ENCODE data around the gene RPTOR. TPM values are rescaled to one million over a fixed set of nuclear protein-coding genes. Genes with fewer than 3 reads are reported as not detected.

RPTOR gene
- polyA plus RNA-seq, 1 donor from 2014 or later, result 9.9 TPM

DNA sequence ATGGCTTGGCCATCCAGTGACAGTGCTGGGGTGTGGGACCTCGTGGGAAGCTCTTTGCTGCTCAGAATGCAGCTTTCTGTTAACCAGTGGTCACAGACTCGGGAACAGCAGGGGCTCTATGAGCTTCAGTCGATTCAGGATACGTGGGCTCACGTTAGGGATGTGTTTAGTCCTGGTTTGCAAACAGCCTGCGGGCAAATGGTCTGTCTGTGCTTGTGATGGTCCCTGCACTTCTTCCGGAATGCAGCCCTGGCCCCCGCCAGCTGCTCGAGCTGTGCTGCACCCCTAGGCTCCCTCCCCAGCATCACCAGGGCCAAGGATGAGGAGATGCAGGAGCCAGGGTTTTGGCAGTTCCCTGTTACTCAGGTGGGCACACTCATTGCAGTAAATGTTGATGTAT is 274.2 kb downstream of the RPTOR start:
- no peaks in the 10 kb centered on the region for H3K27me3 Mint-ChIP-seq
- peaks cover 4% of the 10 kb centered on the region for H3K36me3 Mint-ChIP-seq
- H3K27ac Mint-ChIP-seq, result no peak overlapping the region
- H3K9me3 Mint-ChIP-seq, result no peaks in the 10 kb centered on the region
- H3K4me3 Mint-ChIP-seq, result no peak overlapping the region
- peaks cover 0 to 4% (median 2%) of the 10 kb centered on the region in 3 donors for H3K4me1 Mint-ChIP-seq

DNA sequence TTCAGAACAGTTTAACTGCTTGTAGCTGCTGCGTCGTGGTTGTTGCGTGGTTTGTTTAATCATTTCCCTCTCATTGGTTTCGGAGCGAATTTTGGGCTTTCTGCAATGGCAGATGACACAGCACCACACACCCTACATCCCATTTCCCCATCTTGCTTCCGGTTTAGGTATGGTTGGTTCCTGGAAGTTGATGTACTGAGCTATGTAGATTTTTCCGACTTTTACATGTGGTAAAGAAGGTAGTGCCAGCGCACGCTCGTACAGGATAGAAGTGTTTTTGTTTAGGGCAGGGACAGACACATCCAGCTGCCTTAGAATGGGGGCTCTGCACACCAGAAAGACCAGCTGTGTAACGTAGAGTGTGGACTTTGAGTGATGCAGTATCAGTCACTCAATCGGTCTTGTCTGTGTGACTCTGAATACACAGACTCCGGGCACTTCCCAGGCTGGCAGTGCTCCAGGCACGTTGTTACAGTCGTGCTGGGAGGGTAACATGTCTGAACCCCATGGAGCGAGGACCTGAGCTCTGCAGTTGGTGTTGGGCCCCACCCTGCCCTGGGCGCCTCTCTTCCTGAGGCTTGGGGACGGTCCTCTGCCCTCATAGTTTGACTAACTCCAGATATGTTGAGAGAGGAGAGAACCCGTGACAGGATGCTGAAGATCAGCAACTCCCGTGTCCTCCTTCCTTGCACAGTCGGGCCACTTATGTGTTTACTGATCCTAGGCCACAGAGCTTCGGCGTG is 275.0 kb downstream of the RPTOR start:
- no peak overlapping the region for H3K4me3 Mint-ChIP-seq
- peaks cover 4% of the 10 kb centered on the region for H3K36me3 Mint-ChIP-seq
- peaks cover 0 to 4% (median 2%) of the 10 kb centered on the region in 3 donors for H3K4me1 Mint-ChIP-seq
- no peak overlapping the region for H3K27ac Mint-ChIP-seq
- no peaks in the 10 kb centered on the region for H3K9me3 Mint-ChIP-seq
- no peaks in the 10 kb centered on the region for H3K27me3 Mint-ChIP-seq

DNA sequence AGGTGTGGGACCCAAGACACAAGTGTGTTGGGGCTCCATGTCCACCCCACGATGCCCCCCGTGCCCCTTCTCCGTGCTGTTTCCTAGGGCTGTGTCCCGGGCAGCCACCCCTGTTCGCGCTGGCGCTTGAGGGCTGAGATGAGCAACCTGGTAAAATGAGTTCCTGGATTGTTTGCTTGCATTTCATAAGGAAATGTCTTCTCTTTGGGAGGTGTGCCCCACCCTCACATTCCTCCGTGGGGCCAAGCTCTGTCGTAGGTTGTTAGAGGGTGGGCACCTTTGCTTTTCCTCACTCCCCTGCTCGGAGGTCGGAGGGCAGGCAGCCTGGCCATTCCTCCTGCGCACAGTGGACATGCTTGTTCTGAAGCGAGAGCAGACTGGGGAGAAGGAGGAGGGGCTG is 275.7 kb downstream of the RPTOR start:
- no peaks in the 10 kb centered on the region for H3K9me3 Mint-ChIP-seq
- peak overlapping the region in 1 of 3 donors; percentile 19 for H3K27ac Mint-ChIP-seq
- H3K4me1 Mint-ChIP-seq, result peaks cover 0 to 4% (median 2%) of the 10 kb centered on the region in 3 donors
- H3K36me3 Mint-ChIP-seq, result peaks cover 5% of the 10 kb centered on the region
- H3K27me3 Mint-ChIP-seq, result no peaks in the 10 kb centered on the region
- no peak overlapping the region for H3K4me3 Mint-ChIP-seq

DNA sequence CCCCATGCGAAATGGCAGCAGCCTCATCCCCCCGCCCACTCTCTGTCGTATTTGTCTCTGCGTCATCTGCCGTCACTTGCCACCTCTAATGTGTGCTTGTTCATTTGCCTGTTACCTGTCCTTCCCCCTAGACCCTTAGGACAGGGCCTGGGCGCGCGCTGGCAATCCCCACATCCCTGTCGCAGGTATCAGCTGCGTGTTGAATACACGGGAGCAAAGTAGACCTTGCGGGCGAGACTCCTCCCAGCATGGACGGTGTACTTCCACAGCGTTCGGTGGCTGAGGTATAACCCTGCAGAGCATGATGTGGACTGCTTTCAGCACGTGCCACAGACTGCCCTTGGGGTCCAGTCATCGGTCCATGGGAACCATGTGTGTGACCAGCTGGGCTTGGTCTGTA is 276.9 kb downstream of the RPTOR start:
- H3K27ac Mint-ChIP-seq, result no peak overlapping the region
- H3K4me1 Mint-ChIP-seq, result peaks cover 0 to 4% (median 2%) of the 10 kb centered on the region in 3 donors
- peaks cover 5% of the 10 kb centered on the region for H3K36me3 Mint-ChIP-seq
- H3K27me3 Mint-ChIP-seq, result no peaks in the 10 kb centered on the region
- H3K4me3 Mint-ChIP-seq, result no peak overlapping the region
- H3K9me3 Mint-ChIP-seq, result no peaks in the 10 kb centered on the region

DNA sequence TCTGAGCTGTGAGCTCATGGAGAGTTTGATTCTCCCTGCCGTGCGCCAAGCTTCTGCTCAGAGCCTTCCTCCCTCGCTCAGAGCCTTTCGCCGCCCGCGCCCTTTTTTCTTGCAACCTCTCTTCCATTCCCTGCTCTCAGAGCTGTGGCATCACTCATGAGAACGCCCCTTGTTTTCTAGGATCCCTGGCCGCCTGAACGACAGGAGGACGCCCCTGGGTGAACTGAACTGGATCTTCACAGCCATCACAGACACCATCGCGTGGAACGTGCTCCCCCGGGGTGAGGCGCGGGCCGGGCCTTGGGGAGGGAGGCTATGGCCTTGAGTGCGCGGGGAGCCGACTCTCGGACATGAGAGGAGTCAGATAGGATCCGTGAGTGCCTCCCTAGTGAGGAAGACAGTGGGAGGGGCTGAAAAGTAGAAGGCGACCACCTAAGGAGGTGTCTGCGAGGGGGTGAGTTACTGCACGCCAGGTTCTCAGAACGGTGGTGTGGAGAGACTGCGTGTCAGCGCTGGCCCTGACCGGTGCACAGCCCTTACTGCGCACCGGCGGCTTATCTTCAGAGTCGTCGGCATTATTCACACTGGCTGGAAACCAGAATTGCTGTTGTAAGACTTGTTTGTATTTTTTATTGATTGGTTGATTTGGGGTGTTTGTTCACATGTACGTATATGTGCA is 277.5 kb downstream of the RPTOR start:
- Mint-ChIP-seq H3K36me3 (peaks cover 5% of the 10 kb centered on the region), H3K27me3 (no peaks in the 10 kb centered on the region), H3K4me3 (no peak overlapping the region), H3K27ac (no peak overlapping the region), H3K4me1 (peaks cover 0 to 4% (median 2%) of the 10 kb centered on the region in 3 donors), H3K9me3 (no peaks in the 10 kb centered on the region)

DNA sequence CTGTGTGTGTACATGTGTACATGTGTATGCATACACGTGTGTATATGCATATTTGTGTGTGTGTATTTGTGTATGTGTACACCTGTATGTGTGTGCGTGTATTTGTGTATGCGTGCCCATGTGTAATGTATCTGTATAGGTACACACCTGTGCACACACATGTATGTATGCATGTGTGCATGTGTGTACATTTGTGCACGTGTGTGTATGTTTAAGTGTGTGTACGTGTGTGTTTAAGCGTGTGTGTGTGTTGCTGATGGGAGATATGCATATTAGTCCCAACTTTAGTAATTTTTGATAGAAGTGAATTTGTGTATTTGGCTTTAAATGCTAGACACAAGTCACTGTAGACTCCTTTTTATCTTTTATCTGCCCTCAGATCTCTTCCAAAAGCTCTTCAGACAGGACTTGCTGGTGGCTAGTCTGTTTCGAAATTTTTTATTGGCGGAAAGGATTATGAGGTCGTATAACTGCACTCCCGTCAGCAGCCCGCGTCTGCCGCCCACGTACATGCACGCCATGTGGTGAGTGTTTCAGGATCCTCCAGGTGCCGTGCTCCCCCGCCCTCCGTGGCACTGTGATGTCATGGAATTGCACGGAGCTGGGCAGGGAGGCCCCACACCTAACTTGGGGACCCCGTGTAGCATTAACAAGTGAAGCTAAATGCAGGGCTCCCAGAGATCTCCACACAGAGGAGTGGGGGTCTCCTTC is 278.2 kb downstream of the RPTOR start:
- Mint-ChIP-seq H3K36me3 (peaks cover 6% of the 10 kb centered on the region), H3K27me3 (no peaks in the 10 kb centered on the region), H3K4me1 (peaks cover 0 to 7% (median 2%) of the 10 kb centered on the region in 3 donors), H3K9me3 (no peaks in the 10 kb centered on the region), H3K4me3 (no peak overlapping the region), H3K27ac (no peak overlapping the region)

DNA sequence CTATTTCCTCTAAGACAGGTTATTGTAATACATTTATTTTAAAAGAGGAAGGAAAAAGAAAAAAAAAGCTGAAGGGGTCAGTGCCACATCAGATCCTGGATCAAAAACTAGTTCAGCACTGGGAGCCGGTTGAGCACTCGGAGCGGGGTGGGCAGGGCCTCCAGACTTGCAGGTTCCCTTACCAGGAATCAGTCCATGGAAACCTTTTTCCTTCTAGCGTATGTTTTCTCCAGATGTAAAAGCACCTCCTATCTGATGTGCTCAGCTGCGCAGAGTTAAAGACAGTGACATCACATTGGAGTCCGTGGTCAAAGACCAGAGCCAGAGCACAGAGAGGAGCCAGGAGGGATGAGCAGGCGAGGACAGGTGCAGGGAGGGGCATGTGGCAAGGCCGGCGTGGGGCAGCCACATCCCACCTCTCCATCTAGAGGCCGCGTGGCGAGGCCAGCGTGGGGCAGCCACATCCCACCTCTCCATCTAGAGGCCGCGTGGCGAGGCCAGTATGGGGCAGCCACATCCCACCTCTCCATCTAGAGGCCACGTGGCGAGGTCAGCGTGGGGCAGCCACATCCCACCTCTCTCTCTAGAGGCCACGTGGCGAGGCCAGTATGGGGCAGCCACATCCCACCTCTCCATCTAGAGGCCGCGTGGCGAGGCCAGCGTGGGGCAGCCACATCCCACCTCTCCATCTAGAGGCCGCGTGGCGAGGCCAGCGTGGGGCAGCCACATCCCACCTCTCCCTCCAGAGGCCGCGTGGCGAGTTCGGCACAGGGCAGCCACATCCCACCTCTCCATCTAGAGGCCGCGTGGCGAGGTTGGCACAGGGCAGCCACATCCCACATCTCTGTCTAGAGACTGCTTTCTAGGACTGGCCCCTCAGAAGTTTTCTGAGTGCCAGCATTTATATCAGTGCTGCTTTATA is 280.2 kb downstream of the RPTOR start:
- H3K27me3 Mint-ChIP-seq, result no peaks in the 10 kb centered on the region
- no peaks in the 10 kb centered on the region for H3K9me3 Mint-ChIP-seq
- no peak overlapping the region for H3K4me3 Mint-ChIP-seq
- peaks cover 0 to 3% (median 0%) of the 10 kb centered on the region in 3 donors for H3K4me1 Mint-ChIP-seq
- H3K36me3 Mint-ChIP-seq, result peaks cover 6% of the 10 kb centered on the region
- H3K27ac Mint-ChIP-seq, result no peak overlapping the region

DNA sequence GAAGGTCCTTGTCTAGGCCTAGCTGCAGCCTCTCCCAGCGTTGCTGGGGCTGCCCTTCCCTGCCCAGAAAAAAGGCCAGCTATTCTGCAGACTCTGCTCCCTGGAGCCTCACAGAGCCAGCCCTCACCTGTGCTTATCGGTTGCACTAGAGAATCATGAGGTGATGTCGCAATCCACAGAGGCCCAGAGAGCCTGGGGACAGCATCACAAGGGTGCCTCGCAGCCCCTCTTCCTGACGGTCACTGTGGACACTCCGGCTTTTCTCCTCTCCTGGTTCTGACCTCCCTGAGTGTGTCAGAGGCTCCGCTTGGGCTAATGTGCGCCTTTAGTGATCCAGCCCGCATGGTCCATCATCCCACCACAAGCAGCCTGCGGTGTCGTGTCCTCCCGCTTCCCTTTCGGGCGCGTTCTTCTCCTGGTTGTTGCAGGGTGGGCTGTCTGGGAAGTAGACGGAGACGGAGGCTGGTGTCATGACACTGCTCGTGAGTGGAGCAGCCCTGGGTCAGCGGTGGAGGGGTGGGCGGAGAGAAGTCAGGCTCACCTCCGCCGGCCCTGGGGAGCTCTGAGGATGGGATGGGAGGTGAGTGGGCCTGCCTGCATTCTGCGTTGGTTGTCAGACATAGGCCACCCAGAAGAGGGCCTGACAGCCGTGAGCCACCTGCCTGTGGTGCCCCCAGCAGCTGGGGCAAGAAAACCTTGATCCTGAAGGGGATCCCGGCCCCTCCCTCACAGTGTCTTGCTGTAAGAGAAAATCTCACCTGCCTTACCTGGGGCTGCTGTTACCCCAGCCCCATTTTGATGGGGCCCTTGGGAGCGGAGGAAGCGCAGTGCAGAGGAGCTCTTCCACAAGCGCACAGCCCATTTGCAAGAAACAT is 281.1 kb downstream of the RPTOR start:
- Mint-ChIP-seq H3K27me3 (no peaks in the 10 kb centered on the region), H3K4me3 (no peak overlapping the region), H3K4me1 (peaks cover 0 to 3% (median 0%) of the 10 kb centered on the region in 3 donors), H3K27ac (no peak overlapping the region), H3K36me3 (peaks cover 4% of the 10 kb centered on the region), H3K9me3 (no peaks in the 10 kb centered on the region)

DNA sequence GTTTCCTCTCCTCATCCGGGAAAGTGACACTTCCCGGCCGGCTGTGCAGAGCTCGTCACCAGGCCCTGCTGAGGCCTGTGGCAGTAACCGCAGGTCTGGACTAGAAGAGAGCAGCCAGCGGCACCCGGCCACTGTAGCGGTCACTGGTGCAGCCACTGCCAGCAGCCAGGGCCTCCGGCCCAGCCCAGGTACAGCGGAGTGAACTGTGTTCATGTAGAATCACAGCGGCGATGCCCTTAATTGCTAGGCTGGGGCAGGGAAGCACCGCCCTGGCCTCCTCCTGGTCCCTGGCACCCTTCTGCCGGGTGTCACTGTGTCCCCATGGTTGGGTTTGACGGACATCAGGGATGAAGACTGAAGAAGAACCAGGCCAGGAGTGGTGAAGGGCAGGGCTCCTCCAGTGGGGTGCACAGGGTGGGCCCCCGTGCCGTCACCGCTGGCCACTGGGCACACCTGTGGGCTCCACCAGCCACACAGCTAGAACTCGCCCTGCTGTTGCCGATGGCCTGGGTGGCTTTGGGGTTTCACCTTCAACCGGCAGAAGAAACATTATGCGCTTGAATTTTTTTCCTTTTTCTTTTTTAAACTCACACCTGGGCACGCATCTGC is 281.8 kb downstream of the RPTOR start:
- no peak overlapping the region for H3K4me3 Mint-ChIP-seq
- H3K9me3 Mint-ChIP-seq, result no peaks in the 10 kb centered on the region
- peaks cover 4% of the 10 kb centered on the region for H3K36me3 Mint-ChIP-seq
- H3K4me1 Mint-ChIP-seq, result peaks cover 0 to 3% (median 0%) of the 10 kb centered on the region in 3 donors
- no peaks in the 10 kb centered on the region for H3K27me3 Mint-ChIP-seq
- no peak overlapping the region for H3K27ac Mint-ChIP-seq

DNA sequence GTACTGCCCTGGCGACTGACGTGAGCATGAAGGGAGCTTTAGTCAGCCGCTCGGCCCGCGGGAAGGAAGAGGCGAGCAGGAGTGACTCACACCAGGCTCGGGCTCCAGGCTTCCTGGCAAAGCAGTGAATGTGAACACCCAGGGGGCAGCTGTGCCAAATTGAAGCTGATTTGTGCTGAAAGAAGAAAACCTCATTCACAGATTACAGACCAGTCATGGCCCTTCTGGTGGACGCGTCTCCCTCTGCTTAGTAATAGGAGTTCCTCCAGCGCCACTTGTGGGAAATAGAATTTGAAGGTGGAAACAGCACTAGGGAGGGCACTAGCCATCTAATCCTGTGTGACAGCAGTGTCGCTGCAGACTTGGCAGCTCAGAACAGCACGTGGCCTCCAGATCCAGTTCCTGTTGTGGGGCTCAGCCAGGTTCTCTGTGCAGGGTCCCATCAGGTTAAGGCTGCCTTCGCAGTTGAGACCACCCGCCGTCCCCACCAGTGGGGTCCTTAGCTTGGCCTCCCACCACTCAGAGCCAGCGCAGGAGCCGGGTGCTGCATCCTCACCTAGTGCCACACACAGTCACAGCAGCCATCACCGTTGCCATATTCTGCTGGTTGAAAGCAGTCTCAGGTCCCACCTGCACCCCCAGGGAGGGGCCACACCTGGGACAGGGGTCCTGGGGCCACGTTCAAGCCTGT is 282.5 kb downstream of the RPTOR start:
- Mint-ChIP-seq H3K4me3 (no peak overlapping the region), H3K27ac (no peak overlapping the region), H3K4me1 (peaks cover 0 to 6% (median 6%) of the 10 kb centered on the region in 3 donors), H3K27me3 (no peaks in the 10 kb centered on the region), H3K9me3 (no peaks in the 10 kb centered on the region), H3K36me3 (peaks cover 4% of the 10 kb centered on the region)

DNA sequence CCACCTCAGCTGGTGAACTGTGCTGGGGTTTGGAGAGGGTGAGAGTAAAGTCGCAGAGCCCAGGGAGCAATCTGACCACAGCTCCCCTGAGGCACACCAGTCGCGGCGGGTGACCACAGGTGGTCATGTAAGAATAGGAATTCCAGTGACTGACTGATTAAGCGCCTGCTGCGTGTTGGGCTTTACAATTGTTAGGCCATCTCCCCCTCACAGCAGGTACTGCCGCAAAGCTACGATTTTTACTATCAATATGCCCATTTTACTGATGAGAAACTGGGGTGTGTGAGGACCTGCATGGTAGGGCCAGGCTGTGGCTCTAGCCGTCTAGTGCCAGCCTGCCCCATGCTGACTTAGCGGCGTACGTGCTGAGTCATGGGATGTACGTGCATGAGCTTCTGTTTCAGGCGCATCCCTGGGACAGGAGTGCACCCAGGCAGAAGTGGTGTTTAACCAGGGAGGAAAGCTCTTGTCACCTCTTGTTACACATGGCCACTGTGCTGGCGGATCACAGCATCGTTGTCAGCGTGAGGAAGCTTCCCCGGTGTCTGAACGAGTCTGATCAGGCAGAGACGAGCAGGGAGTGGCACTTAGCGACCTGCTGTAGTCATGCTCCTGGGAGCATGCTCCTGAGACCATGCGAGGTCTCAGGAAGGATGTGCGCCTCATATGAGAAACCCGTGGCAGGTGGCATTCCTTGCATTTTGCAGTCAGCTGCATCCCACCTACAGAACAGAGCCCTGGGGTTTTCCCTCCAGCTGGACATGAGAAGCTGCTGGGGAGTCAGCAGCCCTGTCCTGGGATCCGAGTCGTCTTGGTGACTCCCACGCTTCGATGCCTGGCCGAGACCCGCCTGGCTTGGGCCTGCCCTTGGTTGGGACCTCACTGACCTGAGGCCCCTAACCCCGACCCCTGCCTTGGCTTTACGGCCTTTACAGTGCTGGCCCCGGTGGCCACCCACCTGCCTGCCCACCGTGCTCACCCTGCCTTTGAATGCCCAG is 283.3 kb downstream of the RPTOR start:
- peaks cover 5 to 14% (median 9%) of the 10 kb centered on the region in 3 donors for H3K4me1 Mint-ChIP-seq
- H3K36me3 Mint-ChIP-seq, result peaks cover 4% of the 10 kb centered on the region
- H3K27ac Mint-ChIP-seq, result peak overlapping the region in 1 of 3 donors; percentile 67
- H3K9me3 Mint-ChIP-seq, result no peaks in the 10 kb centered on the region
- no peak overlapping the region for H3K4me3 Mint-ChIP-seq
- H3K27me3 Mint-ChIP-seq, result no peaks in the 10 kb centered on the region

DNA sequence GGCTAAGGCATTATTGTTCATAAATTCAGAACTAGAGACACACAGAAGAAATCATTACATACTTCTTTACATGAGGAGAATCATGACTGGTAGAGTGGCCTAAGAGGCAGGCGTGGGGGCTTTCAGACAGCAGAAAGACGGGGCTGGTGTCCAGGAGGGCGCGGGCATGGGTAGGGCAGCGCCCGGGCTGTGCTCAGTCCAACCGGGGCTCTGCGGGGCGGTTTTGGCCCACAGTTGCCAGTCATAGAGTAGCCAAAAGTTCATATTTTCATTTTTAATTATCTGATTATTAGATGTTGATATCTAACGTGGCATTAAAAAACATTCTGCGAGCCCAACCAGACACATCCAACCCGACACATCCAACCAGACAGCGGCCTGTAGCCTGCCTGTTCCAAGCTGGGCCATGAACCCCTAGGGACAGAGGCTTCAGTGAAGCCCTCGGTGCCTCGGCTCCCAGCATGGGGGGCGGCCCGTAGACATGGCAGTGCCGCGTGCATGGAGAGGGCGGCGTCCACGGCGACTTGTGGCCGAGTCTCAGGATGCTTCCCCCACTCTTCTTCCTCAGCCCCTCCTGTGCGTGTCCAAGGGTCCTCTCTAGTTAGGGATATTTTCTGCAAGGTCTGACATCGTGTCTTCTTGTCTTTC is 284.7 kb downstream of the RPTOR start:
- peak overlapping the region in 1 of 3 donors; percentile 18 for H3K27ac Mint-ChIP-seq
- peak overlapping the region in 1 of 4 donors; percentile 32 for H3K4me3 Mint-ChIP-seq
- H3K4me1 Mint-ChIP-seq, result peaks cover 10 to 18% (median 13%) of the 10 kb centered on the region in 3 donors
- H3K9me3 Mint-ChIP-seq, result no peaks in the 10 kb centered on the region
- no peaks in the 10 kb centered on the region for H3K27me3 Mint-ChIP-seq
- H3K36me3 Mint-ChIP-seq, result peaks cover 4% of the 10 kb centered on the region
